RWPE1 (cell line): ENCODE data around the gene LNX1.

Source experiments
- CTCF ChIA-PET: fragments of 350-600 bp; sonication (Branson Sonifier 250); formaldehyde crosslinking; extraction: SDS; loops from one replicate; lab custom pipeline; 2021; lab: Yijun Ruan, JAX
- POLR2A ChIA-PET: fragments of 400-600 bp; formaldehyde crosslinking; extraction: SDS; loops from one replicate; lab custom pipeline; 2020; ENCODE audit warnings: antibody characterized with exemption; ENCODE audit not compliant: low non-redundant PET; lab: Yijun Ruan, JAX
- DNase-seq: peaks from one replicate; pipeline ENCODE4 v3.0.0; 2012; ENCODE audit warnings: low spot score
- H3K27ac ChIP-seq: fragments of 450-650 bp; 2 replicates; pipeline ENCODE4 v1.5.1; 2017
- CTCF ChIP-seq: fragments of 450-650 bp; conservative IDR thresholded peaks from 2 replicates; pipeline ENCODE4 v1.5.1; 2017; ENCODE audit warnings: low read depth, mild to moderate bottlenecking

The LNX1 gene

GRCh38 chr4:53484911-53485657 is 106.2 kb downstream of the LNX1 start:
- ChIA-PET CTCF (no interaction called here), POLR2A (no interaction called here)
- TF ChIP-seq CTCF: no peak
- H3K27ac ChIP-seq: no peak overlapping the region
- DNase-seq: no peak

DNA sequence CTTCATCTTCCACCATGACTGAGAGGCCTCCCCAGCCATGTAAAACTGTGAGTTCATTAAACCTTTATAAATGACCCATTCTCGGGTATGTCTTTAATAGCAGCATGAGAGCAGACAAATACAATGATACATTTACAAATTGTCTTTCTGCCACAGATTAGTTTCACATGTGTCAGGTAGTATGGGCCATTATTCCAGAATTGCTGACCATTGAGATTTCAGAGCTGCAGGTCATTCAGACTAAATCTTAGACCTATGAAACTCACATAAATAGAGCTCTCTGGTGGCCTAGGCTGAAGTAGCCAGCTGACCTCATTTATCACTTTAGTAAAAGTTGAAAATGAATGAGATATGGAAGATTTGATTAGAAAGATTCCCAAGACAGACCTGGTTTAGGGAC is 108.0 kb downstream of the LNX1 start:
- ChIA-PET POLR2A (no interaction called here), CTCF (interaction anchor here (0.6 kb wide), 1 partner anchor 64 kb away, joined by 4 read pairs; no protein-coding TSS in a partner anchor)
- DNase-seq: no peak
- no peak for TF ChIP-seq CTCF
- H3K27ac ChIP-seq: no peak overlapping the region

GRCh38 chr4:53481586-53481985 is 109.7 kb downstream of the LNX1 start:
- CTCF ChIA-PET: interaction anchor here (0.5 to 0.6 kb wide), 2 partner anchors 10 to 64 kb away, joined by 4 to 5 read pairs; no protein-coding TSS in a partner anchor
- POLR2A ChIA-PET: no interaction called here
- no peak for DNase-seq
- TF ChIP-seq CTCF: no peak
- H3K27ac ChIP-seq: no peak overlapping the region

GRCh38 chr4:53480909-53481308 is 110.4 kb downstream of the LNX1 start:
- no peak for TF ChIP-seq CTCF
- no peak overlapping the region for H3K27ac ChIP-seq
- POLR2A ChIA-PET: no interaction called here
- DNase-seq: no peak
- CTCF ChIA-PET: interaction anchor here (0.6 kb wide), 1 partner anchor 10 kb away, joined by 5 read pairs; no protein-coding TSS in a partner anchor

DNA sequence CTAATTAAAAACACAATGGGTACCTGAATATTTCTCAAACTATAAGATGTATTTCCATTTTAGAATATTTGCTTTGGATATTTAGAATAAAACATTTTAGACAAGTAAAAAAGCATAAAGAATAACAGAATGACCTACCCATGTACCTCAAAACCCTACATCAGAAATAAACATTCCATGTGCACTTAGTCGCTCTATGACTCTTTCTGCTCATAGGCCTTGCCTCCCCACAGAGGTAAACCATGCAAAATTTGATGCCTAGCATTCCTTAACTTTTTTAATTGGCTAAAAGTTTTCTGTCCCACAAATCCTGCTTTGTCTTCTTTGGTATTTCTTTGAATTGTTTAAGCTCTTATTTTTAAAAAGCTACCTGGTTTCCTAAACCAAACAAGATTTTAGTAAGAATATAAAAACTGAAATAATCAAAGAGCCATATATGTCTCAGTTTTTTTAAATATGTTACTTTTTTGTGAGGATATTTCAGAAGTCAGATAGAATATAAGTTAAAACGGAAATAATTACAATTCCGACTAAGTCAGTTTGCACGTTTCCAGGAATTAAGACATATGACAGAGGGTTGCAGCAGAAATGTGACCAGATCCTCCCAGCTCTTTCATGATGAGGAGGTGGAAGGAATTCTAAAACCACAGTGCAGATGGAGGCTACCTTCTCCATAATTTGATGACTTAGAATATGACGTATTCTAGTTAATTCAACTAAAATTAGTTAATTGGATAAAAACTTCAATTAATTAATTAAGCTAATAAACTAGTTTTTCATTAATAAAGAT is 111.4 kb downstream of the LNX1 start:
- H3K27ac ChIP-seq: no peak overlapping the region
- POLR2A ChIA-PET: no interaction called here

More for the DNA sequence above, 111.4 kb downstream of the LNX1 start:
- peak; percentile 59 for DNase-seq
- CTCF ChIA-PET: interaction anchor here (0.7 kb wide), 1 partner anchor 43 kb away, joined by 4 read pairs; no protein-coding TSS in a partner anchor
- TF ChIP-seq CTCF: no peak
